Measurements from ENCODE around the gene HOXC10. TPM values are rescaled to one million over a fixed set of nuclear protein-coding genes. Genes with fewer than 3 reads are reported as not detected.

The HOXC10 gene
- total RNA-seq, 1 experiment from 2014 or later = 3.8 TPM

GRCh38 chr12:54005853-54006558 lies 21.1 kb downstream of the HOXC10 start:
- Histone ChIP-seq H4K20me1 (ENCODE audit: insufficient read depth) (no peaks in the 10 kb centered on the region), H3K27me3 (ENCODE audit: insufficient read depth, low read length) (no peaks in the 10 kb centered on the region), H3K36me3 (ENCODE audit: control insufficient read depth in 1 of 2, insufficient read depth in 2 of 2, low read length in 2 of 2) (peaks cover 0 to 6% of the 10 kb centered on the region in 2 experiments; a peak in 1 of 4 replicates), H3K79me2 (ENCODE audit: insufficient read depth, low read length) (peaks cover 7% of the 10 kb centered on the region; the same call in 1 of the 2 replicates), H3K9ac (ENCODE audit: low read length) (peak overlapping the region; percentile 38; the same call in 1 of the 2 replicates), H3K9me2 (ENCODE audit: insufficient read depth) (no peaks in the 10 kb centered on the region), H3K27ac (ENCODE audit: low read depth, low read length) (no peak overlapping the region), H2AFZ (ENCODE audit: low read depth, low read length, poor library complexity, severe bottlenecking) (no peak overlapping the region), H3K9me3 (ENCODE audit: control insufficient read depth in 1 of 2, insufficient read depth in 1 of 2, low read depth in 1 of 2, low read length in 2 of 2) (no peaks in the 10 kb centered on the region), H3K4me1 (ENCODE audit: control insufficient read depth in 1 of 2, insufficient read depth in 2 of 2, low read length in 2 of 2) (peaks cover 3 to 13% of the 10 kb centered on the region in 2 experiments), H3K4me3 (replicated peaks in 1 of 2; ENCODE audit: low read depth in 1 of 2, low read length in 2 of 2) (no peak overlapping the region), H3K4me2 (ENCODE audit: low read length) (peak overlapping the region; percentile 62)
- intact Hi-C loops (cut with micrococcal nuclease) = loop anchor here (1.0 kb wide), 3 partner anchors 185 to 202 kb away; no protein-coding TSS in a partner anchor
- BruUV-seq (replicated peaks) = no TSS peak
- RAD21 ChIA-PET (ENCODE audit: low non-redundant PET in 1 of 2, low total read pairs in 2 of 2, uncharacterized antibody in 2 of 2, unreplicated experiment in 2 of 2) = interaction anchor here (0.8 to 2.3 kb wide), 7 partner anchors 10 to 202 kb away, joined by 3 to 18 read pairs (median 6); partner anchors contain the start of gene HOXC5 (in 1 of the 2)
- ATAC-seq (peak; percentile 94), DNase-seq (ENCODE audit: low read depth, low spot score) (no peak)
- CTCF ChIA-PET = interaction anchor here (0.6 to 3.5 kb wide), 20 partner anchors 10 to 363 kb away, joined by 3 to 68 read pairs (median 4); partner anchors contain the start of genes CBX5, HNRNPA1, HOXC10 and HOXC5
- POLR2A ChIA-PET = interaction anchor here (0.7 kb wide), 1 partner anchor 11 kb away, joined by 4 read pairs; no protein-coding TSS in a partner anchor
- TF ChIP-seq POLR2AphosphoS5 (IDR thresholded peaks at IDR 0.05; ENCODE audit: low read depth, low read length) (no peak), ZNF274 (IDR thresholded peaks at IDR 0.05; ENCODE audit: low read depth, low read length) (no peak), RAD21 (IDR thresholded peaks at IDR 0.05; ENCODE audit: low read depth) (peak; percentile 98), ATF3 (IDR thresholded peaks at IDR 0.05) (no peak), CTCF (IDR thresholded peaks at IDR 0.05 in 2 of 3, conservative IDR thresholded peaks at IDR 0.05 in 1 of 3; ENCODE audit: borderline replicate concordance in 1 of 3, insufficient read depth in 1 of 3, low read depth in 2 of 3, low read length in 2 of 3) (peak; percentile 80 to 97 (median 93)), POLR2A (IDR thresholded peaks at IDR 0.05; ENCODE audit: borderline replicate concordance, extremely low read depth, insufficient read depth, insufficient read length) (no peak), MAX (IDR thresholded peaks at IDR 0.05) (no peak), SIN3A (IDR thresholded peaks at IDR 0.05; ENCODE audit: low read depth) (no peak)
